ENCODE results near the gene MRPS11. TPM values are rescaled to one million over a fixed set of nuclear protein-coding genes. Genes with fewer than 3 reads are reported as not detected.

MRPS11 gene
- total RNA-seq, 1 donor from 2014 or later: 43.1 TPM

DNA sequence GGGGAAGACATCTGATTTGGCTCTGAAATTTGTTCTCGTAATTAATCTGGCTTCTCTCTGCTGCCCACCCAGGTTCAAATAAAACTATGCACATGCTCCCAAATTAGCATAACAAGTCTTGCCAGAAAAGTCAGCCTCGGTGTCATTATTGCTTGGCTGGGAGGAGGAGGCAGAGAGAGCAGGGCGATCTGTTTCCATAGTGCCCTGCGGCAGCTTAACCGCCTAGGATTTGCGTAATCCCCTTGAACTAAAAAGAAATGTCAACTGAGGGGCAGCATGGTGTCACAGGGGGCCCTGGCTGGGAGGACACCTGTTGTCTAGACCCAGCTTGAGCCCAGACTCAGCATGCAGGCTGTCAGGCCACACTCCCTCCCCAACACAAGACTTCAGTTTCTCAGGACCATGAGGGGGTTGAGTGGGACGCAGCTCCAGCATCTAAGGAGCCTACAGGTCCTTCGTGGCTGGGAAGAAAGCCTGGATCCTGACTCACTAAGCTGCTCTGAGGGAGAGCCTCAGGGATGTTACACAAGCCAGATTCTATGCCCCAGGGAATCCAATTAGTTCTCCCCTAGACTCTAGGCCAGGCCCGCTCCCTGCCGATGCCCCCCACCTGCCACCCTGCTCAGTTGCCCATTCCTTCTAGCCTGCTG, 17.3 kb downstream of the MRPS11 start:
- Mint-ChIP-seq H3K36me3 (ENCODE audit: insufficient read depth) (no peaks in the 10 kb centered on the region), H3K27ac (no peak overlapping the region), H3K9me3 (ENCODE audit: low read depth) (no peaks in the 10 kb centered on the region), H3K4me3 (ENCODE audit: low read depth) (no peak overlapping the region), H3K27me3 (peaks cover 12% of the 10 kb centered on the region), H3K4me1 (ENCODE audit: low read depth) (peaks cover 2% of the 10 kb centered on the region)
- TF ChIP-seq, protein P1, sequence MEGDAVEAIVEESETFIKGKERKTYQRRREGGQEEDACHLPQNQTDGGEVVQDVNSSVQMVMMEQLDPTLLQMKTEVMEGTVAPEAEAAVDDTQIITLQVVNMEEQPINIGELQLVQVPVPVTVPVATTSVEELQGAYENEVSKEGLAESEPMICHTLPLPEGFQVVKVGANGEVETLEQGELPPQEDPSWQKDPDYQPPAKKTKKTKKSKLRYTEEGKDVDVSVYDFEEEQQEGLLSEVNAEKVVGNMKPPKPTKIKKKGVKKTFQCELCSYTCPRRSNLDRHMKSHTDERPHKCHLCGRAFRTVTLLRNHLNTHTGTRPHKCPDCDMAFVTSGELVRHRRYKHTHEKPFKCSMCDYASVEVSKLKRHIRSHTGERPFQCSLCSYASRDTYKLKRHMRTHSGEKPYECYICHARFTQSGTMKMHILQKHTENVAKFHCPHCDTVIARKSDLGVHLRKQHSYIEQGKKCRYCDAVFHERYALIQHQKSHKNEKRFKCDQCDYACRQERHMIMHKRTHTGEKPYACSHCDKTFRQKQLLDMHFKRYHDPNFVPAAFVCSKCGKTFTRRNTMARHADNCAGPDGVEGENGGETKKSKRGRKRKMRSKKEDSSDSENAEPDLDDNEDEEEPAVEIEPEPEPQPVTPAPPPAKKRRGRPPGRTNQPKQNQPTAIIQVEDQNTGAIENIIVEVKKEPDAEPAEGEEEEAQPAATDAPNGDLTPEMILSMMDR (IDR thresholded peaks at IDR 0.05; ENCODE audit: unreplicated experiment): no peak
- DNase-seq (ENCODE audit: low spot score, unreplicated experiment): no peak

DNA sequence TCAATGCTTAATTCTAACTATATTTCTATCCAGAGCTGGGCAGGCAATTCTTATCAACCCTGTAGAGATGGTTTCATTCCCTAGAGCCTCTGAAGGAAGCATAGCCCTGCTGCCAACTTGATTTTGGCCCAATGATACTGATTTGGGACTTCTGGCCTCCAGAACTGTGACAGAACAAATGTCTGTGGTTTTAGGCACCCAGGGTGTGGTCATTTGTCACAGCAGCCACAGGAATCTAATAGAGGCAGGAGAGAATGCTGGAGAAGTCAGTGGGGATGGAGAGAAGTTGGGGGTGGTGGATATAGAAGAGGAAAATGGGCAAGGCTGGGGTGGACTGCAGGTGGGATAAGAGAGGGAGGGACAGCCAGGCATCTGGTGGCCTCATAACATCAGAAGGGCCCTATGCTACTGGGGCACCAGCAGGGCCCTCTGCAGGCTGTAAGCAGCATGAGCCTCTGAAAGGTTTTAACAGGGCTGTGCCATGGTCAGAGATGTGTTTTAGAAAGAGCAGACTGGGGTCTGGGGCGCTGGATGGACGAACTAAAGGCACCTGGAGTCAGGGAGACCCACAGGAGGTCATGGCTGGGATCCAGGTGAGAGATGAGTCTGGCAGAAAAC, 19.8 kb downstream of the MRPS11 start:
- no peak overlapping the region for H3K27ac Mint-ChIP-seq
- TF ChIP-seq, protein P1 (IDR thresholded peaks at IDR 0.05; ENCODE audit: unreplicated experiment): no peak
- DNase-seq (ENCODE audit: low spot score, unreplicated experiment): no peak
- H3K9me3 Mint-ChIP-seq (ENCODE audit: low read depth): no peaks in the 10 kb centered on the region
- H3K4me1 Mint-ChIP-seq (ENCODE audit: low read depth): peaks cover 2% of the 10 kb centered on the region
- no peaks in the 10 kb centered on the region for H3K36me3 Mint-ChIP-seq (ENCODE audit: insufficient read depth)
- peaks cover 12% of the 10 kb centered on the region for H3K27me3 Mint-ChIP-seq
- H3K4me3 Mint-ChIP-seq (ENCODE audit: low read depth): no peak overlapping the region

DNA sequence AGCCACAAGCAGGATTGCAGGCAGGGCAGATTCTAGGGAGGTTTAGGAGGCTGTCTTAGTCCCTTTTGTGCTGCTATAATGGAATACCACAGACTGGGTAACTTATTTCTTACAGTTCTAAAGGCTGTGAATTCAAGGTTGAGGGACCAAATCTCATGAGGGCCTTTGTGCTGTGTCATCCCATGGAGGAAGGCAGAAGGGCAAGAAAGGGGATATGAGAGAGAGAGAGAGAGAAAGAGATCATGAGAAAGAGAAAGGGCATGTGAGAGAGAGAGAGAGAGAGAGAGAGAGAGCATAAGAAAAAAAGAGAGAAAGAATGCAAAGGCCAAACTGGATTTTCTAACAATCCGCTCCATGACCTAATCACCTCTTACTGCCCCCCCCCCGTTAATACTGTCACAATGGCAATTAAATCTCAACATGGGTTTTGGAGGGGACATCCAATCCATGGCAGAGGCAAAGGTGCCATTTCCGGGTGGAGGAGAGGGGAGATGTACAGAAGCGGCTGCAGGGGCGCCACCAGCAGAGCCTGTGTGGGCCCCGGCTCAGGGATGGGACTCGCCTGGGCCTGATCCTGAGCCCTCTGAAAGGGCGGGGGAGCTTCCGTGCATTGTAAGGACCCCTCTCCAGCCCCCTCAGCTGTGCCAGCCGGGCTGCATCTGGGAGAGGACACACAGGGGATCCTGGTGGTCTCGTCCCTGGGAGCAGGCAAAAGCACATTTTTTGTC, 20.5 kb downstream of the MRPS11 start:
- Mint-ChIP-seq H3K9me3 (ENCODE audit: low read depth) (no peaks in the 10 kb centered on the region), H3K4me1 (ENCODE audit: low read depth) (peaks cover 2% of the 10 kb centered on the region), H3K27ac (no peak overlapping the region), H3K4me3 (ENCODE audit: low read depth) (no peak overlapping the region), H3K27me3 (peaks cover 12% of the 10 kb centered on the region), H3K36me3 (ENCODE audit: insufficient read depth) (no peaks in the 10 kb centered on the region)
- TF ChIP-seq, protein P1 (IDR thresholded peaks at IDR 0.05; ENCODE audit: unreplicated experiment): no peak
- DNase-seq (ENCODE audit: low spot score, unreplicated experiment): no peak

GRCh38 chr15:88489321-88489720, 21.8 kb downstream of the MRPS11 start:
- Mint-ChIP-seq H3K4me1 (ENCODE audit: low read depth) (peaks cover 2% of the 10 kb centered on the region), H3K27ac (no peak overlapping the region), H3K4me3 (ENCODE audit: low read depth) (no peak overlapping the region), H3K9me3 (ENCODE audit: low read depth) (no peaks in the 10 kb centered on the region), H3K27me3 (peaks cover 9% of the 10 kb centered on the region), H3K36me3 (ENCODE audit: insufficient read depth) (no peaks in the 10 kb centered on the region)
- TF ChIP-seq, protein P1 (IDR thresholded peaks at IDR 0.05; ENCODE audit: unreplicated experiment): no peak
- DNase-seq (ENCODE audit: low spot score, unreplicated experiment): no peak

DNA sequence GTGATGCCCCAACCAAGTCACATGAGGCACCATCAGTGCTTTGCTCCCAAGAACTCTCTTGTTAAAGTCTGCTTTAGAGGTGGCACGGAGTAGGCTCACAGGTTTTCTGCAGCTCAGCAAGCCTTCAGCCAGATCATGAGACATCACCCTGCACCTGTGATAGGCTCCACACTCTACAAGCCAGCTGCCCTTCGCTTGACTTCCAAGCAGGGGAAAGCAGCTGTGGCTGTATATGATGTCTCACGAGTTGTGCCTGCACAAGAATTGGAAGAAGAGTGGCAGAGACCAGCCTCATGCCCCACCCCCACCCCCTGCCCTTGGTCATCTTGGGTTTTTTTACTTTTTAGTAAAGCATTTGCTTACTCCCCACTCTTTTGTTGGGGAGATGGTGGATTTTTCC, 22.5 kb downstream of the MRPS11 start:
- TF ChIP-seq, protein P1 (IDR thresholded peaks at IDR 0.05; ENCODE audit: unreplicated experiment): no peak
- Mint-ChIP-seq H3K27ac (no peak overlapping the region), H3K4me3 (ENCODE audit: low read depth) (no peak overlapping the region), H3K4me1 (ENCODE audit: low read depth) (no peaks in the 10 kb centered on the region), H3K36me3 (ENCODE audit: insufficient read depth) (no peaks in the 10 kb centered on the region), H3K27me3 (peaks cover 9% of the 10 kb centered on the region), H3K9me3 (ENCODE audit: low read depth) (no peaks in the 10 kb centered on the region)
- no peak for DNase-seq (ENCODE audit: low spot score, unreplicated experiment)
